Hematopoietic multipotent progenitor cell treated with erythropoietin and hydrocortisone succinate and interleukin-3 and kit ligand, for 6 days (in vitro differentiated cells): ENCODE measurements around the gene ISG15.
A peak's percentile ranks its signal among the peaks of the same experiment; 100 is the strongest.
"Not testable (repeated sequence)": the region's sequence is repeated elsewhere in the genome, so short reads cannot be mapped to it uniquely, and the experiment has no call there.

Source experiments
- DNase-seq: peaks from one replicate; pipeline ENCODE4 v3.0.0-alpha.2; 2015

Gene ISG15

DNA sequence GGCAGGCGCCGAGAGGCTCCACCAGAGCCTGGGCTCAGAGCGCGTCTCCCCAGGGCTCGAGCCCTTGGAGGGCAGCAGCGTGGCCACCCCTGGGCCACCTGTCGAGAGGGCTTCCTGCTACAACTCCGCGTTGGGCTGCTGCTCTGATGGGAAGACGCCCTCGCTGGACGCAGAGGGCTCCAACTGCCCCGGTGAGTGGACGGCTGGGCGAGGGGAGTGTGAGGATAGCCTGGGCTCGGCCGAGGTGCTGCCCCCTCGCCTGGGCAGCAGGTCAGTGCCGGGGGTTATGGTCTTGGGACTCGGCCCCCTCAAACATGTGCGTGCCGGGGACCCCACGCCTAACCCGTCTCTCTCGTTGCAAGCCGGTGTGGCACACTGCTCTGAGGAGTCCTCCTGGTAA lies 33.5 kb downstream of the ISG15 start:
- no peak for DNase-seq

DNA sequence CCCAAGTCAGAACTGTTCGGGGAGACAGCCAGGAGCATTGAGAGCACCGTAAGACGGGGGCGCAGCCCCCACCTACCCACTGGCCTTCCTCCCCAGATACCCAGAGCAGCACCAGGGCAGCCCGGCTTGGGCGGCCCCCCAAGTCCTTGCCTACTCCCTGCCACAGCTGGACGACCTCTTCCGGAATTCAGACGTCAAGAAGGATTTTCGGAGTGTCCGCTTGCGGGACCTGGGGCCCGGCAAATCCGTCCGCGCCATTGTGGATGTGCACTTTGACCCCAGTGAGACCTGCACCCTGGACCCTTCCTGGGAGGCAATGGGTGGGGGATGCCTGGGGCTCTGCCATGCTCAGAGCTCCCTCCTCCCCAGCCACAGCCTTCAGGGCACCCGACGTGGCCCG lies 34.1 kb downstream of the ISG15 start:
- DNase-seq: no peak

DNA sequence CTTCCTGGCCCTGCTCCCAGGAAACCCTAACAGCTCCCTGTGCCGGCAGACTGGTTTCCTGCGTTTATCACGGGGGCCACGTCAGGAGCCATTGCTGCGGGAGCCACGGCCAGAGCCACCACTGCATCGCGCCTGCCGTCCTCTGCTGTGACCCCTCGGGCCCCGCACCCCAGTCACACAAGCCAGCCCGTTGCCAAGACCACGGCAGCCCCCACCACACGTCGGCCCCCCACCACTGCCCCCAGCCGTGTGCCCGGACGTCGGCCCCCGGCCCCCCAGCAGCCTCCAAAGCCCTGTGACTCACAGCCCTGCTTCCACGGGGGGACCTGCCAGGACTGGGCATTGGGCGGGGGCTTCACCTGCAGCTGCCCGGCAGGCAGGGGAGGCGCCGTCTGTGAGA lies 34.7 kb downstream of the ISG15 start:
- no peak for DNase-seq

DNA sequence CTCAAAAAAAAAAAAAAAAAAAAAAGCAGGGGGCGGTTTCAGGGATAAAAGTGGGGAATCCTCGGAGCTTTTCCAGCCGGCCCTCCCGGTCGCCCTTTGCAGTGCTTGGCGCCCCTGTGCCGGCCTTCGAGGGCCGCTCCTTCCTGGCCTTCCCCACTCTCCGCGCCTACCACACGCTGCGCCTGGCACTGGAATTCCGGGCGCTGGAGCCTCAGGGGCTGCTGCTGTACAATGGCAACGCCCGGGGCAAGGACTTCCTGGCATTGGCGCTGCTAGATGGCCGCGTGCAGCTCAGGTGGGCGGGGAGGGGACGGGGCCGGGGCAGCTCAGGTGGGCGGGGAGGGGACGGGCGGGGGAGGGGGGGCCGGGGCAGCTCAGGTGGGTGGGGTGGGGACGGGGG lies 35.5 kb downstream of the ISG15 start:
- no peak for DNase-seq

DNA sequence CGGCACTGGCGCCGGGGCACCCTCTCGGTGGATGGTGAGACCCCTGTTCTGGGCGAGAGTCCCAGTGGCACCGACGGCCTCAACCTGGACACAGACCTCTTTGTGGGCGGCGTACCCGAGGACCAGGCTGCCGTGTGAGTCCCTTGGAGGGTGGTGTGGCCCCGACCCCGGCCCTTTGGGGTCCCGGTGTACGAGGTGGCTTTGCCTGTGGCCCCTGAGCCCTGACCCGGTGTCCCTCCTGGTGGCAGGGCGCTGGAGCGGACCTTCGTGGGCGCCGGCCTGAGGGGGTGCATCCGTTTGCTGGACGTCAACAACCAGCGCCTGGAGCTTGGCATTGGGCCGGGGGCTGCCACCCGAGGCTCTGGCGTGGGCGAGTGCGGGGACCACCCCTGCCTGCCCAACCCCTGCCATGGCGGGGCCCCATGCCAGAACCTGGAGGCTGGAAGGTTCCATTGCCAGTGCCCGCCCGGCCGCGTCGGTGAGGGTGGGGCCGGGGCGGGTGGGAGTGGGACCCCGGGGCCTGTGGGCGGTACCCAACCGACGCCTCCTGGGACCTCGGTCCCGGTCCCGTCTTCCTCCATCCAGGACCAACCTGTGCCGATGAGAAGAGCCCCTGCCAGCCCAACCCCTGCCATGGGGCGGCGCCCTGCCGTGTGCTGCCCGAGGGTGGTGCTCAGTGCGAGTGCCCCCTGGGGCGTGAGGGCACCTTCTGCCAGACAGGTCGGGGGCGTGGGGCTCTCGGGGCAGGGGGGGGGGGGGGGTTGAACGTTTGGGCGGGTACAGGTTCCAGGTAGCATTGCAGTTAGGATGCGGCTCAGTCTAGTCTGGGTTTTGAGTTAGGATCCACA lies 36.2 kb downstream of the ISG15 start:
- DNase-seq: no peak

DNA sequence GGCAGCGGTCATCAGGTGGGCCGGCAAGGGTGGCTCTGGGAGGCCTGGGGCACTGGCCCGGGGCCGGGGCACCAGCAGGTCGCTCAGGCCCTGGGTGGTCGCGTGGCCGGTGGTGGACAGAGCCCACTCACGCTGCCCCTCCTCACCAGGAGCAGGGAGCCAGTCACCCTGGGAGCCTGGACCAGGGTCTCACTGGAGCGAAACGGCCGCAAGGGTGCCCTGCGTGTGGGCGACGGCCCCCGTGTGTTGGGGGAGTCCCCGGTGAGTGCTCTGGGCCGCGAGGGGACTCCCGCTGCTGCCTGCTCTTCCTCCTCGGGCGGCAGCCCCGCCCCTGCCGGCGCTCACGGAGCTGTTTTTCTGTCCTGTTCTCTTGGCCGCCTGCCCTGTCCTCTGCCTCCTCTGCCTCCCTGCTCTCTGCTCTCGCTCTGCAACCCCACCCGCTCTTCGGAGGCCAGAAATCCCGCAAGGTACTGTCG lies 37.3 kb downstream of the ISG15 start:
- no peak for DNase-seq

DNA sequence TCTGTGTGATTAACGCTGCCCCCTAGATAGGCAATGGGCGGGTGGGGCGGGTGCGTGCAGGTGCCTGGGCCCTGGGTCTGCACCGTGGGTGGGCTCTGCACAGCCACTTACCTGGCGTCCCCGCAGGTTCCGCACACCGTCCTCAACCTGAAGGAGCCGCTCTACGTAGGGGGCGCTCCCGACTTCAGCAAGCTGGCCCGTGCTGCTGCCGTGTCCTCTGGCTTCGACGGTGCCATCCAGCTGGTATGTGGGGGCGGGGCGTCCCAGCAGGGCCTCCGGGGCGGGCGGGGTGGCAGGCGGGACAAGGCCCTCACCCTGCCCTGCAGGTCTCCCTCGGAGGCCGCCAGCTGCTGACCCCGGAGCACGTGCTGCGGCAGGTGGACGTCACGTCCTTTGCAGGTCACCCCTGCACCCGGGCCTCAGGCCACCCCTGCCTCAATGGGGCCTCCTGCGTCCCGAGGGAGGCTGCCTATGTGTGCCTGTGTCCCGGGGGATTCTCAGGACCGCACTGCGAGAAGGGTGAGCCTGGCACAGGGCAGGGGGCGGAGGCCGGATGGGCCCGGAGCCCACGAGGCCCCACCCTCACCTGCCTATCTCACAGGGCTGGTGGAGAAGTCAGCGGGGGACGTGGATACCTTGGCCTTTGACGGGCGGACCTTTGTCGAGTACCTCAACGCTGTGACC lies 38.0 kb downstream of the ISG15 start:
- DNase-seq: no peak

DNA sequence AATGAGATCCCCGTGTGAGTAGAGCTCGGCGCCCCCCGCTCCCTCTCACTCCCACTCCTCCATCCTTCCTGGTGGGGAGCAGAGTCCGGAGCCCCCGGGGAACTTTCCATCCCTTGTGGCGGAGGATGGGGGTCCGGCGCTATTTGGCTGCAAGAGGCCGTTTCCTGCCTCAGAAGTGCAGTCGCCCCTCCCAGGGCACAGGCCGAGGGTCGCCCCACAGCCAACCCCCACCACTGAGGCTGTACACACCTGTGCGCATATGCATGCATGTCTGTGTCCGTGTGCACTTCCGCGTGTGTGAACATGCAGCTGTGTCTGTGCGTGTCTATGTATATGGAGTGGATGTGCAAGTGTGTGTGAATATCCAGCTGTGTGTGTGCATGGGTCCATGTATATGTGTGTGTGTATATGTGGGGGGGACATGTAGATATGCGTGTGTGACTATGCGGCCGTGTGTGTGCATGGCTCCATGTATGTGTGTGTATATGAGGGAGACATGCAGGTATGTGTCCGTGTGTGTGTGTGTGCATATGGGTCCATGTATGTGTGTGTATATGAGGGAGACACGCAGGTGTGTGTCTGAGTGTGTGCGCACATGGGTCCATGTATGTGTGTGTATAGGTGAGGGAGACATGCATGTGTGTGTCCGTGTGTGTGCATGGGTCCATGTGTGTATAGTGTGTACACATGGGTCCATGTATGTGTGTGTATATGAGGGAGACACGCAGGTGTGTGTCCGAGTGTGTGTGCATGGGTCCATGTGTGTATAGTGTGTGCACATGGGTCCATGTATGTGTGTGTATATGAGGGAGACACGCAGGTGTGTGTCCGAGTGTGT lies 38.9 kb downstream of the ISG15 start:
- no peak for DNase-seq

DNA sequence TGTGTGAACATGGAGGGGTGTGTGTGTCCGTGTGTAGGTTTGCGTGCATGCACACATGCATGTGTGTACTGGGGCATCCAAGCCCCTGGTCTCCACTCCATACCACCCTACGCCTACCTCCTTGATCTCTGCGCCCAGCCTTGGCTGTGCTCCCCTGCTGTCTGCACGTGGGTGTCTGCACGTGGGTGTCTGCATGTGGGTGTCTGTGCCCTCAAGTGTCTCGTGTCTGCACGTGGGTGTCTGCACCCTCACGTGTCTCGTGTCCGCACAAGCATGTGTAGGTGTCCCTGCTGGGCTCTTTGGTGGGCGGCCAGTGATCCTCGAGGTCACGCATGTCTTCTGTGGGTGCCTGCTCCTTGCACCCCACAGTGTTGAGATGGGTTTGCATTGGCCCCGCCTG lies 39.7 kb downstream of the ISG15 start:
- no peak for DNase-seq

DNA sequence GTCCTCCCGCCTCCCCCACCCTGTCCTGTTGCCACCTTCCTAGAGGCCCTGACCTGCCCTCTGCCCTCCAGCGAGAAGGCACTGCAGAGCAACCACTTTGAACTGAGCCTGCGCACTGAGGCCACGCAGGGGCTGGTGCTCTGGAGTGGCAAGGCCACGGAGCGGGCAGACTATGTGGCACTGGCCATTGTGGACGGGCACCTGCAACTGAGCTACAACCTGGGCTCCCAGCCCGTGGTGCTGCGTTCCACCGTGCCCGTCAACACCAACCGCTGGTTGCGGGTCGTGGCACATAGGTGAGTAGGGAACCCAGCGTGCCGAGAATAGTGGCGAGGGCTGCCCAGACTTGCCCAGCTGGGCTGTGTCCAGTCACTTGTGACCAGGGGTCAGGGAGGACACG lies 40.4 kb downstream of the ISG15 start:
- DNase-seq: no peak

DNA sequence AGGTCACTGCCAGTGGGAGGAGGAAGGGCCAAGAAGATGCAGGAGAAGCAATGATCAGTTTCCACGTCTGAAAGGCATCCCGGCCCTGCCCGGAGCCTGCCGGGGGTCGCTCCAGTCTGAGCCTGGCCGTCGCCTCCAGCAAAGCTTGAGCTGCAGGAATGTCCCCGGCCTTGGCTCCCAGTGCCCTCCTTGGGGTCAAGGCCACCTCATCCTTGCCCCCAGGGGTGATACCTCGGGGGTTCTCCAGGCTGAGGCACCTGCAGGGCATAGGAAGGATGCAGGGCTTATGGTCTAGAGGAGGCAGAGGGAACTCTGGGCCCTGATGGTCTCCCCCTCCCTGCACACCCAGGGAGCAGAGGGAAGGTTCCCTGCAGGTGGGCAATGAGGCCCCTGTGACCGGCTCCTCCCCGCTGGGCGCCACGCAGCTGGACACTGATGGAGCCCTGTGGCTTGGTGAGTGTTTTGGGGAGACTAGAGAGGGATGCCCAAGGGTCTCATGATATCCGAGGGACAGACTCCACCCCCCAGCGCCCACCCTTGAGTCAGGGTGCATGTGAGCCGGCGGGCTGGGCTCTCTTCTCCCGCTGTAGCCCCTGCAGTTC lies 40.9 kb downstream of the ISG15 start:
- DNase-seq: no peak

DNA sequence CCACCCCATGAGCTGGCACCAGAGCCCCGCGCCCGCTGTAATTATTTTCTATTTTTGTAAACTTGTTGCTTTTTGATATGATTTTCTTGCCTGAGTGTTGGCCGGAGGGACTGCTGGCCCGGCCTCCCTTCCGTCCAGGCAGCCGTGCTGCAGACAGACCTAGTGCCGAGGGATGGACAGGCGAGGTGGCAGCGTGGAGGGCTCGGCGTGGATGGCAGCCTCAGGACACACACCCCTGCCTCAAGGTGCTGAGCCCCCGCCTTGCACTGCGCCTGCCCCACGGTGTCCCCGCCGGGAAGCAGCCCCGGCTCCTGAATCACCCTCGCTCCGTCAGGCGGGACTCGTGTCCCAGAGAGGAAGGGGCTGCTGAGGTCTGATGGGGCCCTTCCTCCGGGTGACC lies 41.7 kb downstream of the ISG15 start:
- no peak for DNase-seq

DNA sequence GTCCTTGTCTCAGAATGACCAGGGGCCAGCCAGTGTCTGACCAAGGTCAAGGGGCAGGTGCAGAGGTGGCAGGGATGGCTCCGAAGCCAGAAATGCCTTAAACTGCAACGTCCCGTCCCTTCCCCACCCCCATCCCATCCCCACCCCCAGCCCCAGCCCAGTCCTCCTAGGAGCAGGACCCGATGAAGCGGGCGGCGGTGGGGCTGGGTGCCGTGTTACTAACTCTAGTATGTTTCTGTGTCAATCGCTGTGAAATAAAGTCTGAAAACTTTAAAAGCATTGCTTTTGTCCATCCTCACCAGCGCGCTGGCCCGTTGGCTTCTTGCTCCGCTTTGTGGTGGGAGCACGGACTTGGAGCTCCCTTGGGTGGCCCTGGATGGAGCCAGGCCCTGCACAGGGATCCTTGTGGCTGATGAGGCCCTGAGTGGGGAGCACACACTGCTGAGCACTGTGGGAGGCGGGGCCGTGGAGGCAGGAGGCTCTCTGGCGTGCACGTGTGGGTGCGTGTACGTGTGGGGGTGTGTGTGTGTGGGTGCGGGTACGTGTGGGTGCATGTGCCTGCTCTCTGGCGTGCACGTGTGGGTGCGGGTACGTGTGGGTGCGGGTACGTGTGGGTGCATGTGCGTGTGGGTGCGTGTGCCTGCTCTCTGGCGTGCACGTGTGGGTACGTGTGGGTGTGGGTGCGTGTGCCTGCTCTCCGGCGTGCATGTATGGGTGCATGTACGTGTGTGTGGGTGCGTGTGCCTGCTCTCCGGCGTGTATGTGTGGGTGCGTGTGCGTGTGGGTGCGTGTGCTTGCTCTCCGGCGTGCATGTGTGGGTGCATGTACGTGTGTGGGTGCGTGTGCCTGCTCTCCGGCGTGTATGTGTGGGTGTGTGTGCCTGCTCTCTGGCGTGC lies 42.8 kb downstream of the ISG15 start:
- no peak for DNase-seq

DNA sequence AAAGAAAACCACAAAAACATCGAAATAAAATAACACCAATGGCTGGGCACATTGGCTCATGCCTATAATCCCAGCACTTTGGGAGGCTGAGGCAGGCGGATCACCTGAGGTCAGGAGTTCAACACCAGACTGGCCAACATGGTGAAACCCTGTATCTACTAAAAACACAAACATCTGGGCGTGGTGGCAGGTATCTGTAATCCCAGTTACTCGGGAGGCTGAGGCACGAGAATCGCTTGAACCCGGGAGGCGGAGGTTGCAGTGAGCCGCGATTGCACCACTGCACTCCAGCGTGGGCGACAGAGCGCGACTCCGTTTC lies 44.4 kb downstream of the ISG15 start:
- not testable (repeated sequence) for DNase-seq

DNA sequence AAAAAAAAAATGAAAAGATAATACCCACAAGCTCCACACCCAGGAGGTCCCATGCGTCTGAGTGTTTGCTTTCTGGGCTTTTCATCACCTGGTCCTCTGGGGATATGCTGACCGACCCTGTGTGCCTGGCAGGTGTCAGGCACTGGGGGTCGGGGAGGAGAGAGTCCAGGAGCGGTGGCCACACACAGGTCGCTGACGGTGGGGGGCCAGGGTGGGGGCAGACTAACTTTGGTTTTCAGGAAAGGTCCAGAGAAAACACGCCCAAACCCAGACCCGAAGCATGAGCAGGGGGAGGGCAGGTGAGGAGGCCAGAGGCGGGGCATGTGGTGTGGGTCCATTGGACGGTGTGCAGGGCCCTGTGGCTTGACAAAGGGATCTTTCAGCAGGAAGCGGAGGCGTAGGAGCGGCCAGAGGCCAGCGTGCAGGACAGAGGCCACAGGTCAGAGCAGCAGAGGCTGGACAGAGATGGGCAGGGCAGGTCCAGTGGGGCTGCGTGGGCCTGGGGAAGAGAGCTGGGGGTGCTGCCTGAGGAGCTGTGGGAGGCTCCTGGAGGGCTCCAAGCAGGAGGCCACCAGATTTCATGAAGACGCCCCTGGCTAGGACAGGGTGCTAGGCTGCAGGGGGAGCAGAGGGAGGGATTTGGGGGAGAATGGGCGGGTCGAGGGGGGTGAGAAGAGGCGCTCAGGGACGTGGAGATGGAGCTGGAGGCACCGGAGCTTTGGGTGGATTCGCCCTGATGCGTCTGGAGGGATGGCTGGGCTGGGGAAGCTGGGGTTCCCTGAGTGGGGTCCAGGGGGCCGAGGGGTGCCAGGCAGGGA lies 45.0 kb downstream of the ISG15 start:
- no peak for DNase-seq

DNA sequence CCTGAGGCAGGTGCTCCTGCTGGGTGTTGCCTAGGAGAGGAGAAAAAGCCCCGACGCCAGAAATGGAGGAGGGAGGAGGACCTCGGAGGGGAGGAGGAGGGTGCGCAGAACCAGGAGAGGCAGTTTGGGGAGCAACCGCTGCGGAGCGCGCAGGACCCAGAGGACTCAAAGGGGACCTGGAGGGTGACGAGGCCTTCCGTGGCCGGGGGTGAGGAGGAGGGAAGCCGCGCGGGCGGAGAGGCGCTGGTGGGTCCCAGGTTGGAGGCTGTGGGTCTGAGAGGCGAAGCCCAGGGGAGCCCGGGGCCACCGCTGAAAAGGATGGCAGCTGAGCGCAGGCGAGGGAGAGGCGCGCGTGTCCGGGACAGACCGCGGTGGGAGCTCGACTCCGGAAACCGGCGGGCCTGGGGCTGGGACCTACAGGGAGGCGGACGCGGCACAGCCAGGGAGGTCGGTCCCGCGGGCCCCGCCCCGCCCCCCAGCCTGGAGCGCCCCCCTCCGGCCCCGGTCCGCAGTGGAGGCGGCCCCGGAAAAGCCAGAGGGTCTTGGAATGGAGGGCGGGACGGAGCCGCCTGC lies 45.7 kb downstream of the ISG15 start:
- no peak for DNase-seq

DNA sequence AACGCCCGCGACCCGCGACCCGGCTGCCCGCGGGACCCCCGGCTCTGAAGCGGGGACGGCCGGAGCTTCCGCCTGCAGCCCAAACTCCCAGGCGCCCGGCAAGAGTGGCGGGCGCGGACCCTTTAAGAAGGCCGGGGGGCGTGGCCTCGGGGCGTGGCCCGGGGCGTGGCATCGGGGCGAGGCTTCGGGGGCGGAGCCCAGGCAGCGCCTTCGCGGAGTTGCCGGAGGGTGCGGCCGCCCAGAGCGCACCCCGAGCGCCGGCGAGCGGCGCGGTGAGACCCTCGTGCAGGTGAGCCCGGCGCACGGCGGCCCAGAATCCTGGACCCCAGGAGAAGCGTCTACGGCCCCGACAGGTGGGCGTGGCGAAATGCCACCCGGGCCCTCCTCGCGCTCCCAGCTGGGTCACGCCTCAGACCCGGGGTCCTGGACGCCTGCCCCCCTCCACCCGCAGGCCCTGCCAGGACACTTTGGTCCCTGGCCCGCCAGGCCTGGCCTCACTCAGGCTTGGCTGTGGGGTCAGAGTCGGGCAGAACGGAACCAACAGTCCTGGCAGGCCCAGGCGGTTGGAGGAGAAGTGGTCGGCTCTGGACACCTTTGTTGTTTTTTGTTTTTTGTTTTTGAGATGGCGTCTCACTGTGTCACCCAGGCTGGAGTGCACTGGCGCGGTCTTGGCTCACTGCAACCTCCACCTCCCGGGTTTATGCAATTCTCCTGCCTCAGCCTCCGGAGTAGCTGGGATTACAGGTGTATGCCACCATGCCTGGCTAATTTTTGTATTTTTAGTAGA lies 46.4 kb downstream of the ISG15 start:
- DNase-seq: peak; percentile 90

DNA sequence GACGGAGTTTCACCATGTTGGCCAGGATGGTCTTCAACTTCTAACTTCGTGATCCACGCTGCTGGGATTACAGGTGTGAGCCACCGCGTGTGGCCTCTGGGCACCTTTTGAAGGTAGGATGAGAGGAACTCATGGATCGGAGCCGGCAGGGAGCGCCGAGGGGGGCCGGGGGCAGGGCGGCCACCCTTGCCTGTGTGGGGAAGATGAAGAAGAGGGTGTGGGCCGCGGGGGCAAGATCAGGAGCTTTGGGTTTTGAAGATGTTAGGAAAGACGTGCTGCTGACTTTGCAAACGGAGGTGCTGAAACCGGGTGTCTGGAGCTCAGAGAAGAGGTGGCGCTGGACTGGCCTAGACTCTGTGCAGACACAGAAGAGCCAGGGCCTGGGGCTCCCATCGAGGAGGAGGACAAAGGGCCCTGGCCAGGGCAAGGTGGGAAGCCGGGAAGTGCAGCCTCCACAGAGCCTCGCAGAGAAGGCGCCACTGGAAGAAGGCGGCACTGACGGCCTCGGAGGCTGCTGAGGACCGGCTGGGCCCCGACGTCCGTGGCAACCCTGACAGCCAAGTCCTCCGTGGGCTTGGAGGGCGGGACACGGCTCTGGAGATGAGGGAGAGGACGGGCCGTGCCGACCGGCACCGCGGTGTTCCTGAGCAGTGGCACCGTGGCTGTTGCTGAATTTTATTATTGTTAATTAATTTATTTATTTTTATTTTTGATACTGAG lies 47.1 kb downstream of the ISG15 start:
- DNase-seq: no peak

DNA sequence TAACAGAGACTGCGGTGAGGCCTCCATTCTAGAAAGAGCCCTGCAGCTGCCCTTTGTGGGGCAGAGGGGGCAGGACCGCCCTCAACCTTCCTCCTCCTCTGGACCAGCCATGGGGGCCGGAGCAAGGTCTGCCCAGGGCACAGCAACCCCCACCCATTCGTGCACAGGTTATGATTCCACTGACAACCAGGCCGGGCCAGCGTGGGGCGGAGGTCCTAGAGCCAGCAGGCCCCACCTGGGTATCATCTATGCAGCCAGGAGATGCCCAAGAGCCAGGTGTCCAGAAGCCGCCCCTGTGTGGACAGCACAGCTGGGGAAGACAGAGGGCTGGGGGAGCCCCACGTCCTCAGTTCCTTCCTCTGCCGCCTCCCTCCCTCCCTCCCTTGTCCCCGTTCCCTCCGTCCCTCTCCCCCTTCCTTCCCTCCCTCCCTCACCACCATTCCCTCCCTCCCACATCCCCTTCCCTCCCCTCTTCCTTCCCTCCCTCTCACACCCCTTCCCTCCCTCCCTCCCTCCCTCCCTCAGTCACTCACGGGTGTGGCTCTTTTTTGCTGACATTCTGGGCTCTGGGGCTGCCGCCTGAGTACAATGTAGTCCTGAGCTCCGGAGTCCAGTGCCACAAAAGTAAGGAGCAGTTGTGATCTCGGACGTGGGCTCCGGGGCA lies 48.5 kb downstream of the ISG15 start:
- peak; percentile 53 for DNase-seq
